ENCODE results near the gene WSCD1. TPM values are rescaled to one million over a fixed set of nuclear protein-coding genes. Genes with fewer than 3 reads are reported as not detected.

Gene WSCD1
- total RNA-seq, 6 experiments from 2014 or later: 1.3 to 4.6 (median 1.6) TPM

GRCh38 chr17:6098823-6099180 is 28.6 kb downstream of the WSCD1 start:
- Histone ChIP-seq H3K36me3 (no peaks in the 10 kb centered on the region), H3K4me3 (no peak overlapping the region), H3K27me3 (no peaks in the 10 kb centered on the region), H3K27ac (no peak overlapping the region), H3K9me3 (no peaks in the 10 kb centered on the region), H3K4me1 (no peaks in the 10 kb centered on the region)
- ATAC-seq (no peak), DNase-seq (no peak)
- no peak for TF ChIP-seq POLR2A (IDR thresholded peaks at IDR 0.05)
- TF ChIP-seq CTCF (IDR thresholded peaks at IDR 0.05): no peak
- intact Hi-C loops (cut with DNase I): no loop called here
- WGBS (ENCODE audit: insufficient coverage, low coverage, low lambda C conversion rate, missing lambda C conversion rate): 88% methylated on average over 1 of the region's 1 CpG

- no peak overlapping the region for H3K27ac ChIP-seq
- WGBS (ENCODE audit: insufficient coverage, low coverage, low lambda C conversion rate, missing lambda C conversion rate): 82% methylated on average over 6 of the region's 8 CpGs
- intact Hi-C loops (cut with DNase I): no loop called here
- DNase-seq: no peak
- no peak for ATAC-seq
- H3K4me1 ChIP-seq: no peaks in the 10 kb centered on the region
- no peaks in the 10 kb centered on the region for H3K27me3 ChIP-seq
- no peaks in the 10 kb centered on the region for H3K36me3 ChIP-seq
- no peak overlapping the region for H3K4me3 ChIP-seq
- H3K9me3 ChIP-seq: no peaks in the 10 kb centered on the region
- TF ChIP-seq POLR2A (IDR thresholded peaks at IDR 0.05) (no peak), CTCF (IDR thresholded peaks at IDR 0.05) (no peak)
Measured at GRCh38 chr17:6099492-6099891, 29.3 kb downstream of the WSCD1 start.

- ATAC-seq: no peak
- no peaks in the 10 kb centered on the region for H3K36me3 ChIP-seq
- H3K4me3 ChIP-seq: no peak overlapping the region
- H3K27me3 ChIP-seq: no peaks in the 10 kb centered on the region
- H3K4me1 ChIP-seq: no peaks in the 10 kb centered on the region
- 77% methylated on average over 6 of the region's 9 CpGs for WGBS (ENCODE audit: insufficient coverage, low coverage, low lambda C conversion rate, missing lambda C conversion rate)
- H3K27ac ChIP-seq: no peak overlapping the region
- no peaks in the 10 kb centered on the region for H3K9me3 ChIP-seq
- TF ChIP-seq POLR2A (IDR thresholded peaks at IDR 0.05) (no peak), CTCF (IDR thresholded peaks at IDR 0.05) (no peak)
- intact Hi-C loops (cut with DNase I): loop anchor here in 1 of 2 donors (10.0 kb wide), 1 partner anchor 65 kb away; no protein-coding TSS in a partner anchor
- no peak for DNase-seq
Measured at GRCh38 chr17:6100146-6100545, 30.0 kb downstream of the WSCD1 start.

GRCh38 chr17:6100891-6101500 is 30.8 kb downstream of the WSCD1 start:
- Histone ChIP-seq H3K4me3 (no peak overlapping the region), H3K4me1 (no peaks in the 10 kb centered on the region), H3K36me3 (no peaks in the 10 kb centered on the region), H3K27ac (no peak overlapping the region), H3K27me3 (no peaks in the 10 kb centered on the region), H3K9me3 (no peaks in the 10 kb centered on the region)
- intact Hi-C loops (cut with DNase I): loop anchor here in 1 of 2 donors (10.0 kb wide), 1 partner anchor 64 kb away; no protein-coding TSS in a partner anchor
- 80% methylated on average over 7 of the region's 7 CpGs for whole genome bisulfite sequencing (ENCODE audit: insufficient coverage, low coverage, low lambda C conversion rate, missing lambda C conversion rate)
- ATAC-seq (no peak), DNase-seq (no peak)
- TF ChIP-seq CTCF (IDR thresholded peaks at IDR 0.05) (no peak), POLR2A (IDR thresholded peaks at IDR 0.05) (no peak)
